Measurements from ENCODE around the gene DIP2C.

Gene DIP2C

DNA sequence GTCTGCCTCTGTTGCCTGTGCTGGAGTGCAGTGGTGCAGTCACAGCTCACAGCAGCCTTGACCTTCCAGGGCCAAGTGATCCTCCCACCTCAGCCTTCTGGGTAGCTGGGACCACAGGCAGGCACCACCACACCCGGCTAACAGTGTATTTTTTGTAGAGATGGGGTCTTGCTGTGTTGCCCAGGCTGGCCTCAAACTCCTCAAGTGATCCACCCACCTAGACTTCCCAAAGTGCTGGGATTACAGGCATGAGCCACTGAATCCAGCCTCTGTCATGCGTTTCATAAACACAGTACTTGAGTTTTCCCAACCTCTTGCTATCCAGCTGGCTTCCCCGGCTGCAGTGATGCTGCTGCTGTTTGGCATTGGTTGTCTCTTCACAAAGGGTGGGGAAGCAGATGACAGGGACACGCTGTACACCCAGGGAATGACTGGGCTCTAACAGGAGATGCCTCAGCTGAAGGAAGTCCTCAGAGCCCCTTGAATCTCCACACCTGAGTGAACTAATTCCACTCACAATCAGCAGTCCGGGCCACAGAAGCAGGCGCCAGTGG lies 191.5 kb downstream of the DIP2C start:
- DNase-seq (ENCODE audit: low read depth): no peak
- TF ChIP-seq, protein P1, sequence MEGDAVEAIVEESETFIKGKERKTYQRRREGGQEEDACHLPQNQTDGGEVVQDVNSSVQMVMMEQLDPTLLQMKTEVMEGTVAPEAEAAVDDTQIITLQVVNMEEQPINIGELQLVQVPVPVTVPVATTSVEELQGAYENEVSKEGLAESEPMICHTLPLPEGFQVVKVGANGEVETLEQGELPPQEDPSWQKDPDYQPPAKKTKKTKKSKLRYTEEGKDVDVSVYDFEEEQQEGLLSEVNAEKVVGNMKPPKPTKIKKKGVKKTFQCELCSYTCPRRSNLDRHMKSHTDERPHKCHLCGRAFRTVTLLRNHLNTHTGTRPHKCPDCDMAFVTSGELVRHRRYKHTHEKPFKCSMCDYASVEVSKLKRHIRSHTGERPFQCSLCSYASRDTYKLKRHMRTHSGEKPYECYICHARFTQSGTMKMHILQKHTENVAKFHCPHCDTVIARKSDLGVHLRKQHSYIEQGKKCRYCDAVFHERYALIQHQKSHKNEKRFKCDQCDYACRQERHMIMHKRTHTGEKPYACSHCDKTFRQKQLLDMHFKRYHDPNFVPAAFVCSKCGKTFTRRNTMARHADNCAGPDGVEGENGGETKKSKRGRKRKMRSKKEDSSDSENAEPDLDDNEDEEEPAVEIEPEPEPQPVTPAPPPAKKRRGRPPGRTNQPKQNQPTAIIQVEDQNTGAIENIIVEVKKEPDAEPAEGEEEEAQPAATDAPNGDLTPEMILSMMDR (IDR thresholded peaks at IDR 0.05; ENCODE audit: low read length, missing control alignments): no peak
- H3K4me3 ChIP-seq (replicated peaks; ENCODE audit: low read depth, low read length): no peak overlapping the region

GRCh38 chr10:497289-497688 lies 192.2 kb downstream of the DIP2C start:
- TF ChIP-seq, protein P1 (IDR thresholded peaks at IDR 0.05; ENCODE audit: low read length, missing control alignments): no peak
- H3K4me3 ChIP-seq (replicated peaks; ENCODE audit: low read depth, low read length): no peak overlapping the region
- no peak for DNase-seq (ENCODE audit: low read depth)

GRCh38 chr10:494556-494955 lies 194.9 kb downstream of the DIP2C start:
- H3K4me3 ChIP-seq (replicated peaks; ENCODE audit: low read depth, low read length): no peak overlapping the region
- TF ChIP-seq, protein P1 (IDR thresholded peaks at IDR 0.05; ENCODE audit: low read length, missing control alignments): no peak
- no peak for DNase-seq (ENCODE audit: low read depth)

- TF ChIP-seq, protein P1 (IDR thresholded peaks at IDR 0.05; ENCODE audit: low read length, missing control alignments): no peak
- no peak overlapping the region for H3K4me3 ChIP-seq (replicated peaks; ENCODE audit: low read depth, low read length)
- no peak for DNase-seq (ENCODE audit: low read depth)
These were observed 195.3 kb downstream of the DIP2C start for GRCh38 chr10:494149-494542.

GRCh38 chr10:493391-494148 lies 195.9 kb downstream of the DIP2C start:
- DNase-seq (ENCODE audit: low read depth): no peak
- no peak overlapping the region for H3K4me3 ChIP-seq (replicated peaks; ENCODE audit: low read depth, low read length)
- TF ChIP-seq, protein P1 (IDR thresholded peaks at IDR 0.05; ENCODE audit: low read length, missing control alignments): no peak

DNA sequence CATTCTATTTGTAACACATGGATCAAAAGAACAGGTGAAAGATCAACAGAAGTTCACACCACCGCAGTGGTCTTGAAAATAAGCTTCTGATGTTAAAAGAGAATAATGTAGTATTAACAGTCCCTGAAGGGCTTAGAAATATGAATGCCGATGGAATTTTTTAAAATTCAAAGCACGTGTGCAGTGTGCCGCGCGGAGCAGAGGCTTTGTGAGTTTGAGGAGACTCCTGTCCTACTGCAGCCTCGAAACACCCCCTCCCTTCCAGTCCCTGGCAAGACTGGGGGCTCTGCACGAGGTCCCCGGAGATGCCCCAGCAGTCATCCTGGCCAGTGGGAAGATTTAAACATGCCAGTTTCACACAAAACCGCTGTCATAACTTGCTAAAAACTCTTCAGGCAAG lies 196.6 kb downstream of the DIP2C start:
- no peak for DNase-seq (ENCODE audit: low read depth)
- TF ChIP-seq, protein P1 (IDR thresholded peaks at IDR 0.05; ENCODE audit: low read length, missing control alignments): no peak
- no peak overlapping the region for H3K4me3 ChIP-seq (replicated peaks; ENCODE audit: low read depth, low read length)

Measured in fibroblast of pulmonary artery (primary cell).